GM12878 (cell line): ENCODE data around the gene SMPX. TPM values are rescaled to one million over a fixed set of nuclear protein-coding genes. Genes with fewer than 3 reads are reported as not detected.

Source experiments
- ATAC-seq: fragments of 200-7000 bp; cut with Tn5 transposase; 3 replicates; pipeline ENCODE4 v1.9.1; 2020; ENCODE audit warnings: mild to moderate bottlenecking, moderate library complexity
- BruUV-seq: library from RNA; stranded (reverse); fragments of 400-500 nt; replicated peaks from 2 replicates; lab custom pipeline; 2021; lab: Mats Ljungman, UMichigan
- CTCF ChIA-PET: fragments of 300-600 bp; sonication (Branson Sonifier 250); formaldehyde crosslinking; extraction: SDS; loops from one replicate; lab custom pipeline; 2021; ENCODE audit warnings: inconsistent platforms; lab: Yijun Ruan, JAX
- POLR2A ChIA-PET: fragments of 350-600 bp; formaldehyde crosslinking; extraction: SDS; loops from one replicate; lab custom pipeline; 2021; ENCODE audit warnings: inconsistent platforms; lab: Charles Lee
- RAD21 ChIA-PET: fragments of 300-600 bp; sonication (Branson Sonifier 250); formaldehyde crosslinking; loops from one replicate; lab custom pipeline; 2023; ENCODE audit warnings: antibody characterized with exemption; ENCODE audit not compliant: unreplicated experiment; lab: Charles Lee
- SMC1A ChIA-PET: fragments of 300-600 bp; sonication (Branson Sonifier 250); formaldehyde crosslinking; loops from one replicate; lab custom pipeline; 2023; ENCODE audit not compliant: unreplicated experiment, uncharacterized antibody; lab: Charles Lee
- DNase-seq: peaks from one replicate; pipeline ENCODE4 v3.0.0-alpha.2; 2011; ENCODE audit warnings: low read depth, low spot score
- FAIRE-seq: peaks from 3 replicates; lab custom pipeline; 2011; peaks lifted over from hg19 to GRCh38; lab: Jason Lieb, UNC
- H2AFZ ChIP-seq: 2 replicates; pipeline ENCODE4 v1.6.0; 2011; ENCODE audit warnings: low read depth, low read length, control low read depth; ENCODE audit not compliant: control insufficient read depth
- H3K27ac ChIP-seq: 2 replicates; pipeline ENCODE4 v1.5.1; 2011; ENCODE audit warnings: control low read depth; ENCODE audit not compliant: control insufficient read depth, insufficient read depth
- H3K27me3 ChIP-seq, 2 experiments: replicated peaks in 1 of 2; 2 replicates each; pipeline versions ENCODE4 v1.6.0 to v1.6.1; 2011; ENCODE audit warnings: low read length in 1 of 2; ENCODE audit not compliant: control insufficient read depth in 2 of 2, insufficient read depth in 2 of 2
- H3K36me3 ChIP-seq, 2 experiments: 2 replicates each; pipeline ENCODE4 v1.5.1; 2011; ENCODE audit warnings: low read length in 1 of 2; ENCODE audit not compliant: control insufficient read depth in 2 of 2, insufficient read depth in 2 of 2
- H3K4me1 ChIP-seq: 2 replicates; pipeline ENCODE4 v1.6.1; 2011; ENCODE audit warnings: mild to moderate bottlenecking, low read length, moderate library complexity, mixed read lengths; ENCODE audit not compliant: control insufficient read depth, insufficient read depth
- H3K4me2 ChIP-seq: 2 replicates; pipeline ENCODE4 v1.6.0; 2011; ENCODE audit warnings: control low read depth; ENCODE audit not compliant: control insufficient read depth, insufficient read depth
- H3K4me3 ChIP-seq: fragments of 200-600 bp; sonication (generic); 2 replicates; pipeline ENCODE4 v1.5.1; 2016
- H3K79me2 ChIP-seq: 2 replicates; pipeline ENCODE4 v1.6.0; 2011; ENCODE audit warnings: low read length; ENCODE audit not compliant: control insufficient read depth, insufficient read depth
- H3K9ac ChIP-seq: 2 replicates; pipeline ENCODE4 v1.8.0; 2011; ENCODE audit warnings: low read length, control low read depth, mixed read lengths; ENCODE audit not compliant: control insufficient read depth, insufficient read depth
- H3K9me3 ChIP-seq: replicated peaks from 3 replicates; pipeline ENCODE4 v1.5.1; 2011; ENCODE audit warnings: mild to moderate bottlenecking, low read length; ENCODE audit not compliant: control insufficient read depth, insufficient read depth
- H4K20me1 ChIP-seq: 2 replicates; pipeline ENCODE4 v1.6.0; 2011; ENCODE audit not compliant: control insufficient read depth, insufficient read depth
- CHD1 ChIP-seq: IDR thresholded peaks from 2 replicates; pipeline ENCODE4 v1.6.1; 2012; ENCODE audit warnings: low read depth, low read length, improper control_type of control experiment
- CHD4 ChIP-seq: fragments of 200-600 bp; sonication (generic); IDR thresholded peaks from 2 replicates; pipeline ENCODE4 v1.6.1; 2016; ENCODE audit warnings: mild to moderate bottlenecking
- EED ChIP-seq: sonication (generic); IDR thresholded peaks from 2 replicates; pipeline ENCODE4 v1.6.1; 2016; ENCODE audit warnings: antibody characterized with exemption, low read depth
- EGR1 ChIP-seq, 2 experiments: IDR thresholded peaks; 1 replicate in 1 of 2; 2 replicates in 1 of 2; pipeline ENCODE4 v1.6.1; 2011 to 2012; ENCODE audit warnings: low read depth in 2 of 2, low read length in 2 of 2, borderline replicate concordance in 1 of 2, mild to moderate bottlenecking in 1 of 2, moderate library complexity in 1 of 2
- GABPA ChIP-seq: IDR thresholded peaks from 2 replicates; pipeline ENCODE4 v1.6.1; 2014; ENCODE audit warnings: antibody characterized with exemption, low read depth, mild to moderate bottlenecking, inconsistent platforms
- GATAD2B ChIP-seq: fragments of 450-650 bp; conservative IDR thresholded peaks from 2 replicates; pipeline ENCODE4 v1.6.1; 2017; ENCODE audit warnings: low read depth, mild to moderate bottlenecking, moderate library complexity
- IRF5 ChIP-seq: fragments of 450-650 bp; IDR thresholded peaks from 2 replicates; pipeline ENCODE4 v1.6.1; 2017; ENCODE audit warnings: borderline replicate concordance
- NFYB ChIP-seq: IDR thresholded peaks from 2 replicates; pipeline ENCODE4 v1.6.1; 2011; ENCODE audit warnings: low read depth, mild to moderate bottlenecking, low read length, improper control_type of control experiment, moderate library complexity; ENCODE audit not compliant: insufficient read depth
- RUNX3 ChIP-seq: IDR thresholded peaks from 2 replicates; pipeline ENCODE4 v1.6.1; 2012; ENCODE audit warnings: low read length, inconsistent platforms
- SPI1 ChIP-seq: IDR thresholded peaks from 2 replicates; pipeline ENCODE4 v1.6.1; 2011; ENCODE audit warnings: low read depth, mild to moderate bottlenecking, low read length, moderate library complexity, borderline replicate concordance; ENCODE audit not compliant: insufficient read depth
- SREBF1 ChIP-seq: IDR thresholded peaks from 2 replicates; pipeline ENCODE4 v1.6.1; 2012; ENCODE audit warnings: mild to moderate bottlenecking, low read length
- SUPT20H ChIP-seq: IDR thresholded peaks from 2 replicates; pipeline ENCODE4 v1.6.1; 2011; ENCODE audit warnings: low read depth, mild to moderate bottlenecking, low read length, moderate library complexity, borderline replicate concordance; ENCODE audit not compliant: control insufficient read depth
- ZNF622 ChIP-seq: fragments of 450-650 bp; IDR thresholded peaks from 2 replicates; pipeline ENCODE4 v1.6.1; 2017; ENCODE audit warnings: mild to moderate bottlenecking, inconsistent platforms
- WGBS: methylation state at CpG from one replicate; pipeline ENCODE4 v1.1.6; 2016; ENCODE audit warnings: low lambda C conversion rate; ENCODE audit not compliant: insufficient replicate concordance, insufficient coverage; ENCODE audit errors: missing lambda C conversion rate; 5-methylcytosine and 5-hydroxymethylcytosine counted together
- in situ Hi-C: fragments of 300-500 bp; cut with MboI; formaldehyde crosslinking; loops from 9 replicates; pipeline ENCODE4 v1.14.3; 2018; ENCODE audit warnings: mixed read lengths
- intact Hi-C: fragments of 100-400 bp; cut with micrococcal nuclease; formaldehyde crosslinking; loops from one replicate; pipeline ENCODE4 v1.14.2; 2022; ENCODE audit not compliant: unreplicated experiment
- polyA plus RNA-seq, 11 experiments: library from polyadenylated mRNA; depleted of rRNA in 4 of 11; unstranded in 6 of 11; stranded (reverse) in 5 of 11; fragments of >200 nt; fragmentation: Nextera tagmentation in 4 of 11; fragmentation: Illumina TruSeq in 1 of 11; extraction: Ambion mirVana in 4 of 11; extraction: Trizol in 1 of 11; gene quantifications; 1 replicate in 1 of 11; 2 replicates in 10 of 11; pipeline versions ENCODE4 v1.2.1 to v1.2.3, GENCODE V29; 2011 to 2016; ENCODE audit warnings: inconsistent platforms in 2 of 11, missing spikeins in 2 of 11, low read depth in 1 of 11
- total RNA-seq, 4 experiments: library from RNA; depleted of rRNA in 3 of 4; stranded (reverse); fragments of >200 nt in 3 of 4; fragmentation: Illumina TruSeq in 1 of 4; extraction: Trizol in 1 of 4; gene quantifications; 2 replicates each; pipeline versions ENCODE4 v1.2.1 to v1.2.3, GENCODE V29; 2013 to 2021
- TF ChIP-seq, protein P1 (sequence below): fragments of 450-650 bp; IDR thresholded peaks from 2 replicates; pipeline ENCODE4 v1.6.1; 2017; ENCODE audit warnings: mild to moderate bottlenecking, low read depth, inconsistent platforms; ENCODE audit not compliant: poor library complexity, severe bottlenecking
- TF ChIP-seq, protein P2 (sequence below): fragments of 450-650 bp; IDR thresholded peaks from 2 replicates; pipeline ENCODE4 v1.6.1; 2018; ENCODE audit warnings: mild to moderate bottlenecking, low read depth, moderate library complexity; ENCODE audit not compliant: partially characterized antibody

The SMPX gene
- total and polyA plus RNA-seq, 10 of the 15 experiments (the other 5 are each of a cell fraction or from before 2014, with no cell fraction given) = 0.08 to 0.09 TPM; not detected in 8

DNA sequence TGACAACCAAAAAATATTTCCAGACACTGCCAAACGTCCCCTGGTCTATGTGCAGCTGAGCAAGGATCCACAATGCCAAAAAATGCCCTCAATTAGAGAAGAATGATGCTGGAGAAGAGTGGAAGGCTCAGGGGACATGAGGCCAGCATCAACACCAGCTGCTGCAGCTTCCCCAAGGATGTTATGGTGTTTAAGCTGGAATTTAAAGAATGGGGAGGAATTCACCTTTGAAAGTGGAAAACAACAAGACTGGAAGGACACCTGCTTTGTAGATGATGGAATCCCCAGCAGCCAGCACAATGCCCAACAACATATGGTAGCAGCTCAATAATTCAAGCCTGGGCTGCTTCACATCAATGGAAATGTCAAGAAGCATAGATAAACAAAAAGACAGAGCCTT lies 20.3 kb upstream of the SMPX start:
- H3K36me3 ChIP-seq = no peaks in the 10 kb centered on the region
- SMC1A ChIA-PET = no interaction called here
- no peak overlapping the region for H3K9ac ChIP-seq
- no peaks in the 10 kb centered on the region for H4K20me1 ChIP-seq
- H3K27ac ChIP-seq = no peak overlapping the region
- no peaks in the 10 kb centered on the region for H3K79me2 ChIP-seq
- TF ChIP-seq, protein P1, sequence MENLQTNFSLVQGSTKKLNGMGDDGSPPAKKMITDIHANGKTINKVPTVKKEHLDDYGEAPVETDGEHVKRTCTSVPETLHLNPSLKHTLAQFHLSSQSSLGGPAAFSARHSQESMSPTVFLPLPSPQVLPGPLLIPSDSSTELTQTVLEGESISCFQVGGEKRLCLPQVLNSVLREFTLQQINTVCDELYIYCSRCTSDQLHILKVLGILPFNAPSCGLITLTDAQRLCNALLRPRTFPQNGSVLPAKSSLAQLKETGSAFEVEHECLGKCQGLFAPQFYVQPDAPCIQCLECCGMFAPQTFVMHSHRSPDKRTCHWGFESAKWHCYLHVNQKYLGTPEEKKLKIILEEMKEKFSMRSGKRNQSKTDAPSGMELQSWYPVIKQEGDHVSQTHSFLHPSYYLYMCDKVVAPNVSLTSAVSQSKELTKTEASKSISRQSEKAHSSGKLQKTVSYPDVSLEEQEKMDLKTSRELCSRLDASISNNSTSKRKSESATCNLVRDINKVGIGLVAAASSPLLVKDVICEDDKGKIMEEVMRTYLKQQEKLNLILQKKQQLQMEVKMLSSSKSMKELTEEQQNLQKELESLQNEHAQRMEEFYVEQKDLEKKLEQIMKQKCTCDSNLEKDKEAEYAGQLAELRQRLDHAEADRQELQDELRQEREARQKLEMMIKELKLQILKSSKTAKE = no peak
- TF ChIP-seq GABPA (no peak), SUPT20H (no peak), CHD1 (no peak), IRF5 (no peak), ZNF622 (no peak), RUNX3 (no peak), EGR1 (IDR thresholded peaks at IDR 0.05; ENCODE audit: borderline replicate concordance in 1 of 2, low read depth in 2 of 2, low read length in 2 of 2) (no peak), CHD4 (no peak), GATAD2B (no peak), SPI1 (no peak), EED (no peak), NFYB (no peak), SREBF1 (no peak)
- TF ChIP-seq, protein P2, sequence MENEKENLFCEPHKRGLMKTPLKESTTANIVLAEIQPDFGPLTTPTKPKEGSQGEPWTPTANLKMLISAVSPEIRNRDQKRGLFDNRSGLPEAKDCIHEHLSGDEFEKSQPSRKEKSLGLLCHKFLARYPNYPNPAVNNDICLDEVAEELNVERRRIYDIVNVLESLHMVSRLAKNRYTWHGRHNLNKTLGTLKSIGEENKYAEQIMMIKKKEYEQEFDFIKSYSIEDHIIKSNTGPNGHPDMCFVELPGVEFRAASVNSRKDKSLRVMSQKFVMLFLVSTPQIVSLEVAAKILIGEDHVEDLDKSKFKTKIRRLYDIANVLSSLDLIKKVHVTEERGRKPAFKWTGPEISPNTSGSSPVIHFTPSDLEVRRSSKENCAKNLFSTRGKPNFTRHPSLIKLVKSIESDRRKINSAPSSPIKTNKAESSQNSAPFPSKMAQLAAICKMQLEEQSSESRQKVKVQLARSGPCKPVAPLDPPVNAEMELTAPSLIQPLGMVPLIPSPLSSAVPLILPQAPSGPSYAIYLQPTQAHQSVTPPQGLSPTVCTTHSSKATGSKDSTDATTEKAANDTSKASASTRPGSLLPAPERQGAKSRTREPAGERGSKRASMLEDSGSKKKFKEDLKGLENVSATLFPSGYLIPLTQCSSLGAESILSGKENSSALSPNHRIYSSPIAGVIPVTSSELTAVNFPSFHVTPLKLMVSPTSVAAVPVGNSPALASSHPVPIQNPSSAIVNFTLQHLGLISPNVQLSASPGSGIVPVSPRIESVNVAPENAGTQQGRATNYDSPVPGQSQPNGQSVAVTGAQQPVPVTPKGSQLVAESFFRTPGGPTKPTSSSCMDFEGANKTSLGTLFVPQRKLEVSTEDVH = no peak
- in situ Hi-C loops = no loop called here
- POLR2A ChIA-PET = no interaction called here
- BruUV-seq = no TSS peak
- H3K27me3 ChIP-seq = no peaks in the 10 kb centered on the region
- ATAC-seq = no peak
- no peaks in the 10 kb centered on the region for H3K4me1 ChIP-seq
- H3K9me3 ChIP-seq = no peaks in the 10 kb centered on the region
- H3K4me3 ChIP-seq = no peak overlapping the region
- CTCF ChIA-PET = no interaction called here
- RAD21 ChIA-PET = no interaction called here
- no peak for DNase-seq
- WGBS = 0% methylated on average over 1 of the region's 1 CpG
- no peak for FAIRE-seq
- intact Hi-C loops = no loop called here
- H3K4me2 ChIP-seq = no peak overlapping the region
- no peak overlapping the region for H2AFZ ChIP-seq
